HL-60/S4 treated with phorbol 12-myristate 13-acetate at 8.2 ng/mL for 4 days and 3 days (cell line): Measurements from ENCODE around the gene IFITM2.
"Not testable (repeated sequence)": the region's sequence is repeated elsewhere in the genome, so short reads cannot be mapped to it uniquely, and the experiment has no call there.

ENCODE experiments used
- in situ Hi-C: fragments of 300-500 bp; cut with MboI; formaldehyde crosslinking; loops from 2 replicates; pipeline ENCODE4 v1.15.0; 2022; ENCODE audit warnings: low sequenced_read_pairs

Gene IFITM2

DNA sequence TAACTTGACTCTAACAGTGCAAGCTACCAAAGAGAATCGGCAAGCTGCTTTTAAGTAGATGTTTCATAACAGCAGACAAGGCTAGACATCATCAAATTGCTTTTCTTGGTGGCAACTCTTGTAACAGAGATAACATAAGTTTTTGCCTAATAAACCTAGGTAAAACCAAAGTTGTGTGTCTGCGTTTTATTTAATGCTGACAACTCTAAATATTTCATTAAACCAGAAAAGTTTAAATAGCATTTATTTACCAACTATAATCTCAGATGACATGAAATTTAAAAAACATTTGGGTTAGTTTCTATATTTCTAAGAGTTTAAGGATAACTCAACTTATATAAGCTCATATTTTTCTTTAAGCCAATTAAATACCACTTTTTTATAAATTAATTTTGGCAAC is 32.3 kb downstream of the IFITM2 start:
- in situ Hi-C loops, result no loop called here

GRCh38 chr11:340539-341512 is 33.2 kb downstream of the IFITM2 start:
- in situ Hi-C loops, result no loop called here

- in situ Hi-C loops, result no loop called here
Observed at GRCh38 chr11:342328-342727, 34.7 kb downstream of the IFITM2 start.

GRCh38 chr11:344836-345578 is 37.4 kb downstream of the IFITM2 start:
- in situ Hi-C loops, result no loop called here

GRCh38 chr11:346529-346928 is 38.9 kb downstream of the IFITM2 start:
- in situ Hi-C loops, result no loop called here

DNA sequence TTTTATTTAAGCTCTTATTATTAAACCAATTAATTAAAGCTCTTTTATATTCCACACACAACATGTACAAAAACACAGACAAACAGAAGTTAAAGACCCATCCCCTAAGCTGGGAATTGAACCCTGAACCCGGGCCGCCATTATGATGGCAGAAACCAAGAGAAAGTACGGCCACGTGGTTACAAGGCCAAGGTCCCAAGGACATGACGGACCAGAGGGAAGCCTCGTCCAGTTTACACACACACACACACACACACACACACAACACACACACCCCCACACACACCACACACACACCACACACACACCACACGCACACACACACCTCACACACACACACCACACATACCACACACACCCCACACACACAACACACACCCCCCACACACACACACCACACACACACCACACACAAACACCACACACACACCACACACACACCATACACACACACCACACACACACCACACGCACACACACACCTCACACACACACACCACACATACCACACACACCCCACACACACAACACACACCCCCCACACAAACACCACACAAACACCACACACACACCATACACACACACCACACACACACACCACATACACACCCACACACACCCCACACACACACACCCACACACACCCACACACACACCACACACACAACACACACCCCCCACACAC is 41.8 kb downstream of the IFITM2 start:
- in situ Hi-C loops, result not testable (repeated sequence)

DNA sequence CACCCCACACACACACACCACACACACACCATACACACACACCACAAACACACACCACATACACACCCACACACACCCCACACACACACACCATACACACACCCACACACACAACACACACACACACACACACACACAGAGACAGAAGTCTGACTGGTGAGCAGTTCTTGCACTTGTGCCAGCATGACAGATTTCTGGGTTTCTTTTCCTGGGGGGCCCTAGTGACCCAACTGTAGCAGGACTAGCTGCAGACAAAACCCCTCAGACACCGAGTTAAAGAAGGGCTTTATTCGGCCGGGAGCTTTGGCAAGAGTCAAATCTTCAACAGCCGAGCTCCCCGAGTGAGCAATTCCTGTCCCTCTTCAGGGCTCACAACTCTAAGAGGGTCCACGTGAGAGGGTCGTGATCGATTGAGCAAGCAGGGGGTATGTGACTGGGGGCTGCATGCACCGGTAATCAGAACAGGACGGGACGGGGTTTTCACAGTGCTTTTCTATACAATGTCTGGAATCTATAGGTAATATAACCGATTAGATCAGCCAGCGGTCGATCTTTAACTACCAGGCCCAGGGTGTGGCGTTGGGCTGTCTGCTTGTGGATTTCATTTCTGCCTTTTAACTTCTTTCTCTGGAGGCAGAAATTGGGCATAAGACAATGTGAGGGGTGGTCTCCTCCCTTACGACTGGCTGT is 42.6 kb downstream of the IFITM2 start:
- in situ Hi-C loops, result not testable (repeated sequence)

- in situ Hi-C loops, result no loop called here
Observed at GRCh38 chr11:350723-351255, 43.2 kb downstream of the IFITM2 start.

DNA sequence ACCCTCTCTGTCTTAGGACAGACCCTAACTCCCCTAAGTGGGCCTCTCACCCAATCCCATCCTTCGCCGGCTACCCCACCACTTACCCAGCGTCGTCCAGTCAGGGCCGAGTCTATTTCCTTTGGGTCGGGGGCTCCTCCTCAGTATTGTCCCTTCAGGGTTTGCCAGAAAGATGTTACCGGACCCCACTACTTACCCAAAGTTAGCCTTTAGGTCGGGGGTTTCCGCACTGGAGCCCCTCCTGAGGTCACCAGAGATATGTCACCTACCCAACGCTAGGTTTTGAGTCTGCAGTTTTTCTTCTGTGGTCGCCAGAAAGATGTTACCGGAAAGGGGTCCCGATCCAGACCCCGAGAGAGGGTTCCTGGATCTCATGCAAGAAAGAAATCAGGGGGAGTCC is 43.8 kb downstream of the IFITM2 start:
- in situ Hi-C loops, result no loop called here

GRCh38 chr11:352456-353031 is 44.9 kb downstream of the IFITM2 start:
- in situ Hi-C loops, result no loop called here

DNA sequence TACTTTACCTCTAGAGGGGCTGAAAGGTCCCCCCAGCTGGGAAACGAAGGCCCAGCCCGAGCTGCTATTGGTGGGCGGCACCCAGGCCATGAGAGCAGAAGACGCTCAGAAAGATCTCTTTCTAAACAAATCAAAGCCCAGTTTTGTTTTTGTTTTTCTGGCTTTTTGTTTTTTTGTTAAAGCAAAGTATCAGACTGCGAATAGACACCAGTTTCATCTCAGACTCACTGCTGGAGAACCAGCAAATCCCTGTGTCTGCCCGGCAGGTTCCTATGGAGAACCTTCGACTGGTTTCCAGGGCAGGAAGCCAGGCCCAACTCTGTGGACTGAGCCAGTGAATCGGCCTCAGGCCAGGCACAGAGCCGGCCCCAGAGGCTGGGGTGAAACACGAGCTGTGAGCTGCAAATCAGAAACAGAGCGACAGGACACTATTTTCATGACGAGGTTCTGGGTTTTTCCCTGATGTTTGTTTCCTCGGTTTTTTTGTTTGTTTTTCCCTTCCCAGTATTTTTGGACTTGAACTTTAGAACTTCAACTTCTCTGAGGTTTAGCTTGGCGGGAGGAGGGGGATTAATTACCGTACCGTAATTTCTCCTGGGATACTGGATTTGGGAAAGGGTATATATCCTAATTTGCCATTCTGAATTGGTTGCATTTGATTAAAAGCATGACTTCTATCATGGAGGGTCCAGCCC is 45.7 kb downstream of the IFITM2 start:
- in situ Hi-C loops, result no loop called here

DNA sequence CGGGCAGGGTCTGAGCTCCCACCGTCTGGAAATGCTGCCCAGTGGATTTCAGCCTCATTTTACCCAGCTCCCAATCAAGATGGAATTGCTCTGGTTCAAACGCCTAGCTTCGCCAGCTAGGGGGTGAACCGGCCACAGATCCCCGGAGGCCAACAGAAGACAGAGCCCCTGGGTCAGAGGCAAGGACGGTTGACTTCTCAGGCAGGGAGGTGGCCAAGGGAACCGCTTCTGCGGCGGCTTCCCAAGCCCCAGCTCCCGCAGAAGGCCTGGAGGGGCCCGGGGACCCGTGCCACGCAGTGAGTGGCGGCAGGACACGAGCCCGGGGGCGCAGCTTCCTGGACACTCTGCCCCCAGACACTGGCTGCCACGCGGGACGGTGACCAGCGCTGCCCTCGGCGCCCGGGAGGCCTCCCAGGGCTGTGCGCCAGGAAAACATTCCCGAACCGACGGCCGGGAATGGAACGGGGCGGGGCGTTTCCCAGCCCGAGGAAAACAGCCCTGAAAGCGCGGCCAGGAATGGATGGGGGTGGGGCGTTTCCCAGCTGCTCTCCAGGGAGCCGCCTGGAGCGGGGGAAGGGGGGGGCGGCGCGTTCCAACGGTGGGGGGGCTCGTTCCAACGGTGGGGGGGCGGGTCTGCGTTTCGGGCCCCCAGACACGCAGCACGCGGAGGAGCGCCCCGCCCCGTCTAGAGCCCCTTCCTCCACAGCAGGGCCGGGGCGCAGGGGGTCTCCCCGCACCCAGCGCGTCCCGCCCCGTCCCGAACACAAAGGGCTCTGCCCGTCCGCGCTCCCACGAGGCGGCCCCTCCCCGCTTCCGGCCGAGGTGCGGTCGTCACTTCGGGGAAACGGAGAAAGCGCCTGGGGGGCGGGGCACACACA is 48.2 kb downstream of the IFITM2 start:
- in situ Hi-C loops, result no loop called here

- in situ Hi-C loops, result no loop called here
Observed at GRCh38 chr11:356610-357009, 49.0 kb downstream of the IFITM2 start.

DNA sequence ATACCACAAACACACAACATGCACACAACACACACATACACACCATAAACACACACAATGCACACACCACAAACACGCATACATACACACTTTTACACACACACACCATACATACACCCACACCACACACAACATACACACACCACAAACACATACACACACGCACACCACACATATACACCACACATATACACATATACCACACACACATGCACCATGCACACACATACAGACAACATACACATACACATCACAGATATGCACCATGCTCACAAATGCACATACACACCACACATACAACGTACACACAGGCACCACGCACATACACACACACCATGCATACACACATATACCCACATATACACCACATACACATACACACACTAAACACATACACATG is 50.0 kb downstream of the IFITM2 start:
- in situ Hi-C loops, result no loop called here

DNA sequence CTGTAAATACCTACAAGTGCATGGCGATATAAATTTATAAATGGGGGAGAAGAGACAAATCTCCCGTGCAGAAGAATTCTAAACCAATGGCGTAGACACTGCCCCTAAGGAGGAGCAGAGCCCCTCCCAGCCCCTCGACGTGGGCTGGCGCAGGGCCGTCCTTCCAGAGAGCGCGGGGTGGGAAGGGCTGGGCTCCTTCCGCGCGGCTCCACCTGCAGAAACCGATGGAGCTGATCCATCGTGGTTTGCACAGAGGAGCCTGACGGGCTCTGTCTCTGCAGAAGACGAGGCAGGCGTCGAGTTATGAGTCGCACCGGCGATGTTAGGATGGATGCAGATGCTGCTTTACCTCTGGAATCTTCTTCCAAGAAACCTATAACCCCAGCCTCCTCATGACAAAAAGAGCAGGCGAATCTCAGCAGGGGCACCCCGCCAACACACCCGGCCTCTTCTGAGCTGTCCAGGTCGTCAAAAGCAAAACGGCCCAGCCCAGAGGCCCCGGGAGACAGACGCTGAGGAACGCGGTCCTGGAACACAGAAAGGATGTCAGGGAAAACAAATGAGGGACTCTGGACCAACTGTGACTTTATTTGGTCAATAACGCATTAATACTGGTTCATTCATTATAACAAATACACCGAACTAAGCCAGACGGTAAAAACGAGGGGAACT is 50.6 kb downstream of the IFITM2 start:
- in situ Hi-C loops, result no loop called here
